Liver (tissue), 9 donors: ENCODE results near the gene PAIP1. TPM values are rescaled to one million over a fixed set of nuclear protein-coding genes. Genes with fewer than 3 reads are reported as not detected.

Experiments used
- DNase-seq: peaks from one replicate; pipeline ENCODE4 v3.0.0-alpha.2; 2017; ENCODE audit warnings: low spot score
- H3K27ac ChIP-seq, 2 donors: one replicate each; pipeline ENCODE4 v1.7.0; 2013; ENCODE audit warnings: inconsistent platforms in 2 of 2, low read length in 2 of 2, control low read depth in 1 of 2, low read depth in 1 of 2, mild to moderate bottlenecking in 1 of 2
- H3K27me3 ChIP-seq, 4 donors: one replicate each; pipeline versions ENCODE4 v1.6.1 to v1.7.0; 2013; ENCODE audit warnings: low read length in 3 of 4, inconsistent platforms in 1 of 4, mild to moderate bottlenecking in 1 of 4, moderate library complexity in 1 of 4; ENCODE audit not compliant: control insufficient read depth in 4 of 4, insufficient read depth in 4 of 4
- H3K36me3 ChIP-seq, 4 donors: one replicate each; pipeline versions ENCODE4 v1.6.1 to v1.7.0; 2013; ENCODE audit warnings: low read length in 3 of 4, mild to moderate bottlenecking in 3 of 4, low read depth in 1 of 4, moderate library complexity in 1 of 4; ENCODE audit not compliant: control insufficient read depth in 4 of 4, insufficient read depth in 3 of 4
- H3K4me1 ChIP-seq, 4 donors: one replicate each; pipeline versions ENCODE4 v1.6.1 to v1.7.0; 2013; ENCODE audit warnings: low read length in 3 of 4, mild to moderate bottlenecking in 3 of 4, moderate library complexity in 1 of 4; ENCODE audit not compliant: control insufficient read depth in 4 of 4, insufficient read depth in 4 of 4
- H3K4me3 ChIP-seq, 3 donors: one replicate each; pipeline versions ENCODE4 v1.6.1 to v1.7.0; 2013; ENCODE audit warnings: low read length in 3 of 3, control low read depth in 1 of 3, low read depth in 1 of 3, mild to moderate bottlenecking in 1 of 3
- H3K9ac ChIP-seq, 2 donors: one replicate each; pipeline ENCODE4 v1.7.0; 2013; ENCODE audit warnings: low read length in 2 of 2, mild to moderate bottlenecking in 2 of 2, moderate library complexity in 2 of 2, control low read depth in 1 of 2, low read depth in 1 of 2
- H3K9me3 ChIP-seq, 4 donors: one replicate each; pipeline versions ENCODE4 v1.6.1 to v1.7.0; 2013; ENCODE audit warnings: low read length in 3 of 4; ENCODE audit not compliant: control insufficient read depth in 4 of 4
- EGR1 ChIP-seq, 2 donors: IDR thresholded peaks; 2 replicates each; pipeline ENCODE4 v1.6.1; 2016 to 2018; ENCODE audit warnings: antibody characterized with exemption in 2 of 2, low read depth in 2 of 2
- FOXA1 ChIP-seq: IDR thresholded peaks from 2 replicates; pipeline ENCODE4 v1.6.1; 2016; ENCODE audit warnings: antibody characterized with exemption
- FOXA2 ChIP-seq: IDR thresholded peaks from 2 replicates; pipeline ENCODE4 v1.6.1; 2016; ENCODE audit warnings: antibody characterized with exemption
- GABPA ChIP-seq, 2 donors: IDR thresholded peaks in 1 of 2; conservative IDR thresholded peaks in 1 of 2; 2 replicates each; pipeline ENCODE4 v1.6.1; 2016; ENCODE audit warnings: antibody characterized with exemption in 2 of 2, mild to moderate bottlenecking in 1 of 2, moderate library complexity in 1 of 2
- HNF4A ChIP-seq, 2 donors: conservative IDR thresholded peaks; 2 replicates each; pipeline ENCODE4 v1.6.1; 2016; ENCODE audit warnings: antibody characterized with exemption in 2 of 2, mild to moderate bottlenecking in 2 of 2
- HNF4G ChIP-seq: IDR thresholded peaks from 2 replicates; pipeline ENCODE4 v1.6.1; 2016; ENCODE audit warnings: antibody characterized with exemption
- JUND ChIP-seq, 2 donors: IDR thresholded peaks; 2 replicates each; pipeline ENCODE4 v1.6.1; 2016; ENCODE audit warnings: antibody characterized with exemption in 2 of 2
- NR2F2 ChIP-seq: IDR thresholded peaks from 2 replicates; pipeline ENCODE4 v1.6.1; 2016; ENCODE audit warnings: antibody characterized with exemption
- RAD21 ChIP-seq, 2 donors: IDR thresholded peaks; 2 replicates each; pipeline ENCODE4 v1.6.1; 2016; ENCODE audit warnings: antibody characterized with exemption in 2 of 2, mild to moderate bottlenecking in 2 of 2
- RXRA ChIP-seq, 2 donors: IDR thresholded peaks; 2 replicates each; pipeline ENCODE4 v1.6.1; 2017 to 2018; ENCODE audit warnings: antibody characterized with exemption in 2 of 2, mild to moderate bottlenecking in 1 of 2
- SP1 ChIP-seq: IDR thresholded peaks from 2 replicates; pipeline ENCODE4 v1.6.1; 2018; ENCODE audit warnings: antibody characterized with exemption, mild to moderate bottlenecking
- TAF1 ChIP-seq: conservative IDR thresholded peaks from 2 replicates; pipeline ENCODE4 v1.6.1; 2016; ENCODE audit warnings: antibody characterized with exemption, mild to moderate bottlenecking
- YY1 ChIP-seq: IDR thresholded peaks from 2 replicates; pipeline ENCODE4 v1.6.1; 2016; ENCODE audit warnings: antibody characterized with exemption, mild to moderate bottlenecking
- WGBS: extraction: QIAGEN DNeasy Blood & Tissue Kit; methylation state at CpG from one replicate; pipeline ENCODE4 v1.1.7; 2013; 5-methylcytosine and 5-hydroxymethylcytosine counted together
- polyA plus RNA-seq, 2 donors: library from polyadenylated mRNA; stranded (reverse) in 1 of 2; unstranded in 1 of 2; fragments of 200-250 nt in 1 of 2; fragments of >200 nt in 1 of 2; fragmentation: Nextera tagmentation in 1 of 2; extraction: Ambion mirVana in 1 of 2; gene quantifications; one replicate each; pipeline versions ENCODE4 v1.2.1 to v1.2.3, GENCODE V29; 2013 to 2015
- total RNA-seq, 2 donors: library from RNA; depleted of rRNA; stranded (reverse); fragments of >200 nt; gene quantifications; one replicate each; pipeline ENCODE4 v1.2.3, GENCODE V29; 2014
- TF ChIP-seq, protein P1 (sequence below): IDR thresholded peaks from 2 replicates; pipeline ENCODE4 v1.6.1; 2016; ENCODE audit warnings: antibody characterized with exemption
- TF ChIP-seq, protein P2 (sequence below): IDR thresholded peaks from 2 replicates; pipeline ENCODE4 v1.6.1; 2016; ENCODE audit warnings: antibody characterized with exemption
- TF ChIP-seq, protein P3 (sequence below): IDR thresholded peaks from 2 replicates; pipeline ENCODE4 v1.6.1; 2016; ENCODE audit warnings: antibody characterized with exemption, mild to moderate bottlenecking
- TF ChIP-seq, protein P4 (sequence below): fragments of 150-350 bp; IDR thresholded peaks from 2 replicates; pipeline ENCODE4 v1.5.1; 2017; ENCODE audit warnings: improper control_type of control experiment, low read depth, low read length; ENCODE audit not compliant: missing input control
- donor health status: healthy.
- donor health status: healthy.
- donor health status: healthy.
- donor health status: healthy.
- donor health status: healthy.

Gene PAIP1
- total and polyA plus RNA-seq, 4 donors, result 27.0 to 50.8 (median 44.2) TPM

DNA sequence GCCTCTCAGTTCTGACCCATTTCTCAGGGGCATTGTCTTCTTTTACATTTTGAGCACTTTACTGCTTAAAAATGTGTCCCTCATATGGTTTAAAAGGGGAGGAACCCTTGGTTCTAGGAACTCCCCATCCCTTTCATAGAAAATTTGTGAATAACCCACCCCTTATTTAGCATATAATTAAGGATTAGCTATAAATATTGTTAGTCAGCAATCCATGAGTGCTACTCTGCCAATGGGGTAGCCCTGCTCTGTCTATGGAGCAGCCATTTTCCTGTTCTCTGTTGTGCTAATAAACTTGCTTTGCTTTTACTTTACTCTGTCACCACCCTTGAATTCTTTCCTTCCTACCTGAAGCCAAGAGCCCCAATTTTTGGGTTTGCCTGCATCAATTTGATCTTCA is 33.8 kb upstream of the PAIP1 start:
- Histone ChIP-seq H3K9ac (no peak overlapping the region), H3K4me1 (peaks cover 0 to 3% (median 0%) of the 10 kb centered on the region in 4 donors), H3K36me3 (peaks cover 0 to 3% (median 0%) of the 10 kb centered on the region in 4 donors), H3K4me3 (no peak overlapping the region), H3K27me3 (no peaks in the 10 kb centered on the region), H3K27ac (no peak overlapping the region), H3K9me3 (no peaks in the 10 kb centered on the region)
- no peak for DNase-seq
- TF ChIP-seq SP1 (no peak), HNF4A (conservative IDR thresholded peaks at IDR 0.05) (no peak), HNF4G (no peak), JUND (IDR thresholded peaks at IDR 0.05) (no peak), FOXA1 (no peak), FOXA2 (no peak), RAD21 (IDR thresholded peaks at IDR 0.05) (no peak), EGR1 (IDR thresholded peaks at IDR 0.05; ENCODE audit: low read depth in 2 of 2) (no peak), GABPA (IDR thresholded peaks at IDR 0.05 in 1 of 2, conservative IDR thresholded peaks at IDR 0.05 in 1 of 2) (no peak), NR2F2 (no peak), RXRA (IDR thresholded peaks at IDR 0.05) (no peak), YY1 (no peak)
- TF ChIP-seq, protein P1, sequence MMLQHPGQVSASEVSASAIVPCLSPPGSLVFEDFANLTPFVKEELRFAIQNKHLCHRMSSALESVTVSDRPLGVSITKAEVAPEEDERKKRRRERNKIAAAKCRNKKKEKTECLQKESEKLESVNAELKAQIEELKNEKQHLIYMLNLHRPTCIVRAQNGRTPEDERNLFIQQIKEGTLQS, result no peak
- TF ChIP-seq, protein P2, sequence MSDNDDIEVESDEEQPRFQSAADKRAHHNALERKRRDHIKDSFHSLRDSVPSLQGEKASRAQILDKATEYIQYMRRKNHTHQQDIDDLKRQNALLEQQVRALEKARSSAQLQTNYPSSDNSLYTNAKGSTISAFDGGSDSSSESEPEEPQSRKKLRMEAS, result no peak
- TF ChIP-seq, protein P3, sequence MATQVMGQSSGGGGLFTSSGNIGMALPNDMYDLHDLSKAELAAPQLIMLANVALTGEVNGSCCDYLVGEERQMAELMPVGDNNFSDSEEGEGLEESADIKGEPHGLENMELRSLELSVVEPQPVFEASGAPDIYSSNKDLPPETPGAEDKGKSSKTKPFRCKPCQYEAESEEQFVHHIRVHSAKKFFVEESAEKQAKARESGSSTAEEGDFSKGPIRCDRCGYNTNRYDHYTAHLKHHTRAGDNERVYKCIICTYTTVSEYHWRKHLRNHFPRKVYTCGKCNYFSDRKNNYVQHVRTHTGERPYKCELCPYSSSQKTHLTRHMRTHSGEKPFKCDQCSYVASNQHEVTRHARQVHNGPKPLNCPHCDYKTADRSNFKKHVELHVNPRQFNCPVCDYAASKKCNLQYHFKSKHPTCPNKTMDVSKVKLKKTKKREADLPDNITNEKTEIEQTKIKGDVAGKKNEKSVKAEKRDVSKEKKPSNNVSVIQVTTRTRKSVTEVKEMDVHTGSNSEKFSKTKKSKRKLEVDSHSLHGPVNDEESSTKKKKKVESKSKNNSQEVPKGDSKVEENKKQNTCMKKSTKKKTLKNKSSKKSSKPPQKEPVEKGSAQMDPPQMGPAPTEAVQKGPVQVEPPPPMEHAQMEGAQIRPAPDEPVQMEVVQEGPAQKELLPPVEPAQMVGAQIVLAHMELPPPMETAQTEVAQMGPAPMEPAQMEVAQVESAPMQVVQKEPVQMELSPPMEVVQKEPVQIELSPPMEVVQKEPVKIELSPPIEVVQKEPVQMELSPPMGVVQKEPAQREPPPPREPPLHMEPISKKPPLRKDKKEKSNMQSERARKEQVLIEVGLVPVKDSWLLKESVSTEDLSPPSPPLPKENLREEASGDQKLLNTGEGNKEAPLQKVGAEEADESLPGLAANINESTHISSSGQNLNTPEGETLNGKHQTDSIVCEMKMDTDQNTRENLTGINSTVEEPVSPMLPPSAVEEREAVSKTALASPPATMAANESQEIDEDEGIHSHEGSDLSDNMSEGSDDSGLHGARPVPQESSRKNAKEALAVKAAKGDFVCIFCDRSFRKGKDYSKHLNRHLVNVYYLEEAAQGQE, result no peak
- TF ChIP-seq, protein P4, sequence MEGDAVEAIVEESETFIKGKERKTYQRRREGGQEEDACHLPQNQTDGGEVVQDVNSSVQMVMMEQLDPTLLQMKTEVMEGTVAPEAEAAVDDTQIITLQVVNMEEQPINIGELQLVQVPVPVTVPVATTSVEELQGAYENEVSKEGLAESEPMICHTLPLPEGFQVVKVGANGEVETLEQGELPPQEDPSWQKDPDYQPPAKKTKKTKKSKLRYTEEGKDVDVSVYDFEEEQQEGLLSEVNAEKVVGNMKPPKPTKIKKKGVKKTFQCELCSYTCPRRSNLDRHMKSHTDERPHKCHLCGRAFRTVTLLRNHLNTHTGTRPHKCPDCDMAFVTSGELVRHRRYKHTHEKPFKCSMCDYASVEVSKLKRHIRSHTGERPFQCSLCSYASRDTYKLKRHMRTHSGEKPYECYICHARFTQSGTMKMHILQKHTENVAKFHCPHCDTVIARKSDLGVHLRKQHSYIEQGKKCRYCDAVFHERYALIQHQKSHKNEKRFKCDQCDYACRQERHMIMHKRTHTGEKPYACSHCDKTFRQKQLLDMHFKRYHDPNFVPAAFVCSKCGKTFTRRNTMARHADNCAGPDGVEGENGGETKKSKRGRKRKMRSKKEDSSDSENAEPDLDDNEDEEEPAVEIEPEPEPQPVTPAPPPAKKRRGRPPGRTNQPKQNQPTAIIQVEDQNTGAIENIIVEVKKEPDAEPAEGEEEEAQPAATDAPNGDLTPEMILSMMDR, result no peak

DNA sequence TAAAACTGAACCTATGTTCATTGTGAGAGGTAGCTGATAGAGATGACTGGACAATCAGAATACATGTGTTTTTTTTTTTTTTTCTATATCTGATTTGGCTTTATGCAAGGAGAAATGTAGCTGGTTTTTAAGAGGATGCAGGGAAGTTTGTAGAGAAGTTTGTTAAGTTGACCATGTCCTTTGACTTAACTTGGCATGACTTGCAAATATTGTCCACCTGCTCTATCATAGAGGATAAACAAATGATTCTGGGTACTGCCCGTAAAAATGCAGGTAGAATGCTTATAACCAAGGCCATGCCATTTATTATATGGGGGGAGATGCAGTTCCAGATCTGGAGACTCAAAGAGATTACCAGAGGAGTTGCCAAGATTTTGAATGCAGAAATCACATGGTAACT is 32.4 kb upstream of the PAIP1 start:
- 89% methylated on average over 1 of the region's 1 CpG for WGBS
- H3K27ac ChIP-seq, result no peak overlapping the region
- H3K4me3 ChIP-seq, result no peak overlapping the region
- no peak for DNase-seq
- H3K36me3 ChIP-seq, result peaks cover 0 to 3% (median 0%) of the 10 kb centered on the region in 4 donors
- H3K27me3 ChIP-seq, result no peaks in the 10 kb centered on the region
- no peaks in the 10 kb centered on the region for H3K9me3 ChIP-seq
- H3K9ac ChIP-seq, result no peak overlapping the region
- no peaks in the 10 kb centered on the region for H3K4me1 ChIP-seq
- TF ChIP-seq JUND (IDR thresholded peaks at IDR 0.05) (no peak), EGR1 (IDR thresholded peaks at IDR 0.05; ENCODE audit: low read depth in 2 of 2) (no peak), FOXA2 (no peak), RXRA (IDR thresholded peaks at IDR 0.05) (no peak), HNF4G (no peak), GABPA (IDR thresholded peaks at IDR 0.05 in 1 of 2, conservative IDR thresholded peaks at IDR 0.05 in 1 of 2) (no peak), YY1 (no peak), FOXA1 (no peak), SP1 (no peak), TAF1 (no peak), RAD21 (IDR thresholded peaks at IDR 0.05) (no peak)
- TF ChIP-seq, protein P2, result no peak
- TF ChIP-seq, protein P3, result no peak
- TF ChIP-seq, protein P1, result no peak
- TF ChIP-seq, protein P4, result no peak
